ELR (cell line): ENCODE measurements around the gene FOXP4.

ENCODE experiments used
- DNase-seq: peaks from one replicate; pipeline ENCODE4 v3.0.0-alpha.2; 2015; ENCODE audit warnings: low read depth

The FOXP4 gene, protein sequence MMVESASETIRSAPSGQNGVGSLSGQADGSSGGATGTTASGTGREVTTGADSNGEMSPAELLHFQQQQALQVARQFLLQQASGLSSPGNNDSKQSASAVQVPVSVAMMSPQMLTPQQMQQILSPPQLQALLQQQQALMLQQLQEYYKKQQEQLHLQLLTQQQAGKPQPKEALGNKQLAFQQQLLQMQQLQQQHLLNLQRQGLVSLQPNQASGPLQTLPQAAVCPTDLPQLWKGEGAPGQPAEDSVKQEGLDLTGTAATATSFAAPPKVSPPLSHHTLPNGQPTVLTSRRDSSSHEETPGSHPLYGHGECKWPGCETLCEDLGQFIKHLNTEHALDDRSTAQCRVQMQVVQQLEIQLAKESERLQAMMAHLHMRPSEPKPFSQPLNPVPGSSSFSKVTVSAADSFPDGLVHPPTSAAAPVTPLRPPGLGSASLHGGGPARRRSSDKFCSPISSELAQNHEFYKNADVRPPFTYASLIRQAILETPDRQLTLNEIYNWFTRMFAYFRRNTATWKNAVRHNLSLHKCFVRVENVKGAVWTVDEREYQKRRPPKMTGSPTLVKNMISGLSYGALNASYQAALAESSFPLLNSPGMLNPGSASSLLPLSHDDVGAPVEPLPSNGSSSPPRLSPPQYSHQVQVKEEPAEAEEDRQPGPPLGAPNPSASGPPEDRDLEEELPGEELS

DNA sequence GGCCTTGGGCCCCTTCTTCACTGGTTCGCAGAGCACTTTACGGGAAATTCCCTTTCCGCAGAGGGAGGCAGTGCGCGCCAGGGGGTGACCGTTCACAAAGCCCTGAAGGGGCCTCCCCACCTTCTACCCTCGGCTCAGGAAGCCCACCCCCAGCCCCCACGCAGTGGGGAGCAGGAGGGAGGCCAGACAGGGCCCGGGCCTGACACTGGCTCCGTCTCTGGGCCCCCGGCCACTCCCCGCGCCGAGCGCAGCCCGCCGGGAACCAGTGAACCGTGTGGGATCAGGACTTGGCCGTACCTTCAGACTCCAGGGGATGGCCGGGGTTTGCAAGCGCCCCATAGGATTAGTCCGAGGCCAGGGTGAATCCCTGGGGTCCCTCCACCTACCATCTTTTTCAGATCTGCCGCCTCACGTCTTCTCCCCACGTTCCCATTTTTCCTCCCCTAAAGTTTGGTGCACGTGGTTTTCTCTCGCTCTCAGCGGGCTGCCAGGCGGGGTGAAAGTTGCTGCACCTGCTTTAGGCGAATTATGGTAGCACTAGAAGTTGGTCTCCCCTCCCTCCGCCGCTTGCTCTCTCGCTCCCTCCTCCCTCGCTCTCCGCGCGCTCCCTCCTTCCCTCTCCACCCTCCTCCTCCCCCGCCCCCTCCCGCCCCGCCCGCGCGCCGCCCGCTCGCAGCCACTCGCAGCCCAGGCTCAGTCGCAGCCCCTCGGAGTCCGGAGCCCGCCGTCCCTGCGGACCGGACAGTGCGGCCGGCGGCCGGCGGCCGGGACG lies at the start of gene FOXP4:
Gene FOXP4 (plus strand): TSS at position 679 of the 772 bp plus-strand sequence. CDS start 19,380 bp downstream, outside the sequence.
- peak; percentile 97 for DNase-seq

DNA sequence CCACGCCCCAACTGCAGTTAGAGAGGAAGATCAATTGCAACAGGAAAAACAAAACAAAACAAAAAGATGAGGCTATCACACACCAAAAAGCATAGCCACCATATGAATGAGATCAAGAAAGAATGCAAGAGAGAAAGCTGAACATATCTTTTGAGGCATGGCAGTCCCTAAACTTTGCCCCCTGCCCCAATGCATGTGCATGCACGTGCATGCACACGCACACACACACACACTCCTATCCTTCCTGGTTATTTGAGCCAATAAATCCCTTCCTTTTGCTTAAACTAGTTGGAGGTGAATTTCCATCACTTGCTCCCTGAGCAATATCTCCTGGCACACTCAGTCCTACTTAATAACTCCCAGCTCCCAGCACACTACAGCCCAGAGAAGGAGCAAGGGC lies 48.6 kb upstream of the FOXP4 start:
- no peak for DNase-seq

DNA sequence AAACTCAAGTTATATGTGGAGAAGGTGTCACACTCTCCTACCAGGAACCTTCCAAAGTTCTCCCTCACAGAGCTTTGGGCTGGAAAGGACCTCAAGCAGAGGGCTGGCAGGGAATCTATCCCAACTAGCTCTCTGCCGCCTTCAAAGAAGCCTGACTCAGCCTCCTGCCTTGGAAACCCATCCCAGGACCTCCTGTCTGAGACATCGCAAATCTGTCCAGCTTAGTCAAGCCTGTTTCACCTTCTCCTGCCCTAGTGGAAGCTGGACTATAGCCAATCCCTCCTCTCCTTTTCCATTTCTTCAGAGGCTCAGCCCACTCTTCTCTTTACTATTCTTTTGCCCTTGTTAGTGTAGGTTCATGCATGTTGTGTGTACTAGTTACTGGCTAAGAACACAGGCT lies 48.2 kb upstream of the FOXP4 start:
- DNase-seq: peak; percentile 38

DNA sequence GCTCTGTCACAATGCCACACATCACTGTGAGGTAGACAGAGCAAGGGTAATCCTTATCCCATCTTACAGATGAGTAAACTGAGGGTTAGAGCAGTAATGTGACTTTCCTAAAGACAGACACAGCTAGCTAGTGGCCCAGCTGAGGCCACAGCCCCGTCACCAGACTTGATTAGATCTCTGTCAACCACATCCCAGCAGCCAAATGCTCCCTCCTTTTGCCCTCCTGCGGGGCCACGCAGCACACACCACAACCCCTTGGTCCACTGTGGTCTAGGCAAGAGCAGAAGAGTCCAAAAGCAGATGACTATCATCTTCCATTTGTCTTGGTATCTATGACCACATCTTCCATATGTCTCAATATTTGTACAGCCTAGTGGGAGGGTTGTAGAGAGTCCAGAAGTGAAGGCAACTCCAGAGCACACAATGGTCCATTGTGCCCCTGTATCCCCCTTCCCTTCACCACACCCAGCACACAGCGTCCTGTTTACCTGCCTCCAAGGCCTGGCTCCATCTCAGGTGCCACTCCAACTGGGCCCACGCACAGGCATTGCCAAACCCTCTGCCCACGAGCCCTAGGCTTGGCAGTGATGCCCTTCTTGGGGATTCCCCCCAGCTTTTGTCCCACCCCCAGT lies 47.1 kb upstream of the FOXP4 start:
- no peak for DNase-seq

DNA sequence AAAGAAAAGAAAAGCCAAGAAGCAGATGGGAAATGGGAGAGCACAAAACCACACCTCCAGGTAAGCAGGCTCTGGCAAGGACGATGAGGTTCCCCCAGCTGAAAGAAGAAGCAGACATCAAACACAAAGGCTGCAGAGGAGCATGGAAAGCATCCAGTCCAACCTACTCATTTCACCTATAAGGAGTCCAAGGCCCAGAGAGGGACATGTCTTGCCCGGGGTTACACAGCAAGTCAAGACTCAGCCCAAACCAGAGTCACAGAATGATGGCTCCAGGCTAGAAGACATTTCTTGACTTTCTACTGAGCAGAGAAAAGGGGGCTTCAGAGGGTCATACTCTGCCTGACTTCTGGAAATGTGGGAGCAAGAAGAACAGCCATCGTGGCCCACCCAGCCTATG lies 45.6 kb upstream of the FOXP4 start:
- no peak for DNase-seq

DNA sequence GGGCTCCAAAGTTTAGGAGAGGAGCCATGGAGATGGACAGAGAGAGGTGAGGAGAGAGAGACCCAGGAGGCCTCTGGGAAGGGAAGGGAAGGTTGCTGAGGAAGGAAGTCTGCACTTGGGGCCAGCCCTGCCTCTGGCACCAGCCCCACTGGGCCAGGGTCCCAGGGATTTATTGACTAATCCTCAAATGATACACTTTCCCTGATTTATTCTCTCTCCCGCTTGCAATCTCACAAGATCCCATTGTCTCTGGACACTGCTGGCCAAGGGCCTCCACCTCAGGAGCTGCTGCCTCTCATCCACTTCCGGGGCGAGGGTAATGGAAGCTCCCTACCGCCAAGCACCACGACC lies 43.6 kb upstream of the FOXP4 start:
- DNase-seq: no peak

DNA sequence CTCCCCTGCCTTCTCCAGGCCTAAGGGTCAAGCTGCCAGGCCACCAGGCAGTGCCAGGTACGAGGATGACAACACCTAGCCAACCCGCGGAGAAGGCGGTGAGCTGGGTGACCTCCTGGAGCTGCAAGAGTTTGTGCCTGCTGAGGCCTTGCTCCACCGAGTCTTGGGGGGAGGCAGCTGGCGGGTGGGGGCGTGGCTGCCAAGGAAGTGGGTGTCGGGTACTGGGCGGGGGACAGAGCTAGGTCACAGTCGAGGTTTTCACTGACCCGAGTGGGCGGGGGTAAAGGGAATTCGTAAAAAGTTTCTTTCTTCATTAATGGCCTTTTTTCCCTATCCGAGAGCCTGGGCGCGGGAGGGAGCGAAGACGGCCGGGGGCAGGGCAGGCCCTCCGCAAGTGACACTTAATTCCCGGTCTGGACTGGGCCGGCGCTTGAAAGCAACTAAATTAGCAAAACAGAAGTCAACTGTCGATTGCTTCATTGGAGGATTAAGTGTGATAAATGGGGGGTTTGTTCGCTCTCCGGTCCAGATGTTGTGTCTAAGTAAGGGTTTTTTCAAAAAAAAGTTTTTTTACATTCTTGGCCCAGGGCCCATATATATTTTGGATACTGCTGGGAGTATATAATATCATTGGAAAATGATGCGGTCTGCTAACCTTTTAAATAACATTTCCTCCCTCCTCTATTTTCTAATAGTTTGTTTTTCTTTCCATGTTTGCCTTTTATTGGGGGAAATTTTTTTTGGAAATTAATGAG lies 43.1 kb upstream of the FOXP4 start:
- DNase-seq: no peak

DNA sequence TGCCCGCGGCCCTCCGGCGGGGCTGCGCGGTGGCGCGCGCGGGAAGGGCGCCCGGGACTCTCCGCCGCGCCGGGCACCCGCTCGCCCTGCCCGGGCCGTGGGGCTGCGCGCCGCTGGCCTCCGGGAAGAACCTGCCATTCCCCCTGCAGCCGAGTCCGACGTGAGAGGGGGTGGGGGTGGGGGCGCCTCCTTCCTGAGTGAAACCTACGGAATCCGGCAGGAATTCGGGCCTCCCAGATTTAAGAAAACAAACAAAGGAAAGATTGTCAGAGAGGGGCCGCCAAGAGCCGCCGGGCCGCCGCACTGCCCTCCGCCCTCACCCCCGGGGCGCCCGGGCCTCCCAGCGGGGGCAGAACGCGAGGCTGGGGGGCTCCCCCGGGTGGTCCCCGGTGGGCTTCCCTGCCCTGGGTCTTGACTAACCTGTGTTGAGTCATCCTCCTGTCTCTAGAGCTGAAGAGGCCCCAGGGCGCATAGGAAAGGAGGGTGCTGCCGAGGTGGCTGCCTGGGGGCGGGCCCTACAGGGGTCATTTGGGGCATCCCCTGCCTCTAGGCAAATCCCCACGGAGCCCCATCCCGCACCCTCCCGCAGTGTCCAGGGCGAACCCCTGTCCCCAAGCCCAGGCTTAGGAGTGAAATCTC lies 42.2 kb upstream of the FOXP4 start:
- DNase-seq: peak; percentile 54

DNA sequence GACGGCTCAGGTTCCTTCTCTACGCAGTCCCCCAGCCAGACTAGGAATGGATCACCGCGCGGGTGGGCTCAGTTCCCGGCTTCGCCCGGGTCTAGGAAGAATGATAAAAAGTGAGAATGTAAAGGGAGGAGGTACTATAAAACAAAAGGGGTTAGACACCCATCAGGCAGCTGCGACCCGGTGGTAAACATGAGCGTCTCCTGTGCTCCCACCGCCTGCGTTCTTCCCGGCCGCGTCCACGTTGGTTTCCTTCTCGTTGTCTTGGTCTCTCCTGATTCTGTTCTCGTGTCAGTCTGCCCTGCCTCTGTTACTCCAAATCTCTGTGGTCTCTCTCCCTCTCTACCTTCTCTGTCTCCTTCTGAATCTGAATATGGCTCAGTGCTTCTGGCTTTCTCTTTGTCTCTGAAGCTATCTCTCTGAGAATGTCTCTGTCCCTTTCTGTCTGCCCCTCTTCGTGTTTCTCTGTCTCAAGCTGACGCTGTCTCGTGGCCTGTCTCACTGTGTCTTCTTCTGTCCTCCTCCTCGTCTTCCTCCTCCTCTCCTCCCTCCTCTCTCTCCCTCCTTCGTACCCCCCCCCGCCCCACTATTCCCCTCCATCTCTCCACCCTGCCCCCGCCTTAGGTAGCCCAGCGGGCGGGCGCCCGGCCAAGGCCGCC lies 41.6 kb upstream of the FOXP4 start:
- DNase-seq: peak; percentile 33

DNA sequence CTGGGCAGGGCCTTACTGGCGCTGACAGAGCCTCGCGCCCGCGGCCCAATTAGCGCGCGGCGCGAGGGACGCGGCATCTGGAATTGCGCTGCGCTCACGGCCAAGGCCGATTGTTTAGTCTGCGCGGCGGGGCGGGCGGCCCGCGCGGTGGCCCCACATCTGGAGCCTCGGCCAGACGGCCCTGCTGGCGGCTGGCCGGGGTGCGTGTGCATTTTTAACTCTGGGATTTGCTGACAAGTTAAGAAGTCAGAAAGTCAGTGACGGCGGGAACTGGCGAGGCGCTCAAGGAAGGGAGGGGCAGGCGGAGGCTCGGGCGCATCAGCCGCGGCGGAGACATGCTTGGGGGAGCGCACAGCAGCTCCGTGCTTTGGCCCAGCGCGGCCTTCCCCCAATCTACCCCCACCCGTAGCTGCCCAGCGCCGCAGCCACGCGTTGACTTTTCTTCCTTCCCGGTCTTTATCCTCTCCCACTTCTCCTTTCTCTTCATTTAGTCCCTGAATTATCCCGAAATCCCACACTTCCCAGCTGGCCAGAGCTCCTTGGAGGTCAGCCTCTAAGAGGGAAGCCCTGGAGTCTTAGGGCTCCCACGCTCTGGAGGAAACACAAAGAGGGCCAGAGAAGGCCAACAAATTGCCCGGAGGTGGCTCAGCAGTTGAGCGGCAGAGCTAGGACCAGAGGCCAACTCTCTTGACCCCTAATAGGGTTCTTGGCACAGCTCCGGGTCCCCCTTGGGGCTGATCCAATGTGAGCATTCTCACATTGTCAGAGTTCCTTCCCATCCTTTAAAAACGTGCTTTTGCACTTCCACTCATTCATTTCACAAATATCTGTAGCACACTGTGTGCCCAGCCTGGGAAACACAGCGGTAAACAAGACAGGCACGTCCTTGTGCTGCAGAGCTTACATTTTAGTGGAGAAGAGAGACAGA lies 40.8 kb upstream of the FOXP4 start:
- DNase-seq: peak; percentile 56

DNA sequence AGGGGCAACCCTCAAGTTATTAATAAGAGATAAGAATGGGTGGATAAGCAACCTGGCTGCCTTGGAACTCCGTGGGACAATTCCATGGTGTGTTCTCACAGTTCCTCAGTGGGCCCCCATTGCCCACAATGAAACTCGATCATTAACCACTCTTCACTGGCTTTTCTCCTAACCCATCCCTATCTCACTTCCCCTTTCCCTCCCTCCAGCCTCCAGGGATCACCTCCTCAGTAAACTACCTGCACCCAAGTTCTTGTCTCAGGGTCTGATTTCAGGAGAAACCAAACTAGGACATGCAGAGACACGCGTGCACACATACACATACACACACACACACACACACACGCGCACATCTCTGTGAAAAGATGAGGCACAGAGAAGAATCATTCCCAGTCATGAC lies 37.7 kb upstream of the FOXP4 start:
- DNase-seq: no peak

DNA sequence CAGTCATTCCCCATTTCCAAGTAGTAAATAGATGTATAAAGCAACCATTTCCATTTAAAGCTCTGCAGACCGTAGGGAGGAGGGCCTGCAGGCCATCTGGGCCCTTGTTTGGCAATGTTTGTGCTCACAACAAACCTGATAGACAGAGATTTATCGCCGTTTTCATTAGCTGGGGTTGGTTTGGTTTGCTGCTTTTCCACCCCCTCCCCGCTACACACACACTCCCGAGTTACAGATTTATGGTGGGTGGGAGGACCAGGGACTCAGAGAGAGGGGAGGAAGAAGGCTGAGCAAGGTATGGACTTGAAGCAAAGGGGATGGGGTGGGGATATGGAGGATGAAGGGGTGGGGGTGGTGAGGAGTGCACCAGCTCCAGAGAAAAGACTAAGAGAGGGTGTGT lies 36.6 kb upstream of the FOXP4 start:
- no peak for DNase-seq

DNA sequence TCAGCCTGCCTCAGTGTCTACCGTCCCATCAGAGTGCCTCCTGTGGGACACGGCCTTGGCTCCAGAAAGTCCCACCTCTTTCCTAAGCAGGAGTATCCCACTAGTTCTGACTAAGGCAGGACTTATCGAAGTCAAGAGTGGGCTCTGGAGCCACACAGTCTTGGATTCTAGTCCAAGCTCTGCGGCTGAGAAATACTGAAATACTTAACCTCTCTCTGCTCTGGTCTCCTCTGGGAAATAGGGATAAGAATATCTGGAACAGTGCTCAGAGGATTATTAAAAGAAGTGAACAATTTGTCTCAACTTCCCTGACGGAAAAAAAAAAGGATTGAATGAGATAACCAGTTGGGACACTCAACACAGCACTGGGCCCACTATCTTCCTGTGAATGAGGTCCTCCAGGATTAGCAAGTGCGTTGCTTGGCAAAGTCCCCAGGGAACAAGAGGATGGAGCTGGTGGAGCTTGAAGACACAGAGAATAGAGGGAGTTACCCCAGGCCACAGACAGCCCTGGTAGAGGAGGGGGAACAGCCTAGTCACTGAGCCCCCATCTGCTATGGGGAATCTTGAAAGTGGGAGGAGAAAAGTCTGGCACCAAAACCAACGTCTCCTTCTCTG lies 34.6 kb upstream of the FOXP4 start:
- no peak for DNase-seq

DNA sequence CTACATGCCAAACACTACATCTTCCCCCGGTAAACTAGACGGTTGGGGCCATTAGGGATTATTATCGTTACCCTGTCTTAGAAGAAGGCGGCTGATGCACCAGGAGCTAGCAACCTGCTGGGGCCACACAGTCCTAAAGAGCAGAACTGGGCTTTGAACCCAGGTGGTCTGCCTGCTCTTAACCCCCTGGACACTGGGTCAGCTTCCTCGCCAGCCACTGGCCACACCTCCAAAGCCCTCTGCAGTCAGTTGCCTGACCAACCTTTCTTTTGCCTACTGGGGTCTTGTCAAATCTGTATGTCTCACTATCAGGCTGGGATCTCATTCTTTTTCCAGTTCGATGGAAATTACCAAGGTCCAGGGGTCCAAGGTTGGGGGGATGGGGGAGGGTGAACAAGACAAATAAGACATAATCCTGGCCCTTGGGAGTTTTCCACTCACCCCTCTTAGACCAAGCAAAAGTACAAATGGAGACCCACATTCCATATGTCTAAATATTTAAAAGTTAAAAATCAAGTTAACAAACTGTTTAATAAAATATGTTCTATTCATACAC lies 34.0 kb upstream of the FOXP4 start:
- no peak for DNase-seq

DNA sequence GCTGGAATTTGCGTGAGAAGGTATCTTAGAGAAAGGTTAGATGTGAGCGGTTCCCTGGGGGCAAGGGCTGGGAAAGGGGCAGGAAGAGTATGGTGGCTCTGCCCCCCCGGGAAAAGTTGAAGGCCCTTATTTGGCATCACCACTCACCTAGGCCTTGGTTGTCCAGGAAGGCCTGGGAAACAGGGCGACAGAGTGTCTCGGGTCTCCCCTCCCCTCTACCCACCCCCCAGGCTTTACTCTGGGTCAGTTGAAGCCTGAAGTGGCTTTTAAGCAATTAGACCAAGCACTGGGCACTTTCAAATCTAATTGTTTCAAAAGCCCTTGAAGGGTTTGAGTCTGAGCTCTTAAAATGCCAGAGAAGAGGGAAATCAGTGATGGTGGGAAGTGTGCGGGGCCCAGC lies 30.2 kb upstream of the FOXP4 start:
- no peak for DNase-seq

DNA sequence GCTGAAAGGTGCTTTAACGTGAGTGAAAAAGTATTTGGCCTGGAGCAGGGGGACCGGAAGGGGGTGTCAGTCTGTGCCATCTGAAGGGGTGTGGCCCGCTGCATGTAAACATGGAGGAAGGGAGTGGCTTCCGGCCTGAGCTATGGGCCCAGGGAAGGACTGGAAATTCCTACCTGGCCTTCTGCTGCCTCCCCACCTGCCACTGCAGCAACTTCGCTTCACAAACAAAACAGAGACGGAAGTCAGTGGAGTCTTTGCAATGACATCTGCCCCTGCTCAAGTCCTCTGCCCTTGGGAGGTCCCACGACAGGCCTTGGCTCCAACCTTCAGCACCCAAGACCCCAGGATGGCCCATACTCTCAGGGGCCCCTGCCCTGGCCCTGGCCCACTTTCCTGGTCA lies 28.1 kb upstream of the FOXP4 start:
- no peak for DNase-seq

DNA sequence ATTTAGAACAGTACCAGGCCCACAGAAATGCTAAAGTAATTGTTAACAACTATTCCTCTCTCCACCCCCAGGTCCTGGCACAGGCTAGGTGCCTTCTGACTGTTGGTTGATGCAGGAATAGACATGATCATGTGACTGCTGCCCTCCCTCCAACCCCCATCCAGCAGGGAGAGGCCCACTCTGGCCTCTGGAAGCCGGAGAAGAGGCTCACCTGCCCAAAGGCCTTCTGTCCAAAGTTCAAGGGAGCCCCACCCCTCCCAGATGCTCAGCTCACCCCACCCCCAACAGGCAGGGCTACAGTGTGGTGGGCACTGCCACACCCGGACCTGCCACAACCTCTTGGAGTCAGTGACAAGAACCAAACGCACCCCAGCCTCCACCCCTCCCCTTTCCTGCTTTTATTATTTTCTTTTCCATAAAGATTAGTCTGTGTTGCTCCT lies 26.9 kb upstream of the FOXP4 start:
- DNase-seq: no peak
